K562 (cell line): ENCODE results near the gene BCL10. TPM values are rescaled to one million over a fixed set of nuclear protein-coding genes. Genes with fewer than 3 reads are reported as not detected.

ENCODE experiments used
- ARNT ChIP-seq, 2 experiments: fragments of 450-650 bp; IDR thresholded peaks; 2 replicates each; pipeline ENCODE4 v1.6.1; 2016; ENCODE audit warnings: mild to moderate bottlenecking in 1 of 2
- E2F3 ChIP-seq: fragments of 250-450 bp; sonication (Bioruptor Pico); IDR thresholded peaks from 2 replicates; pipeline ENCODE4 v1.4.0; 2020; ENCODE audit warnings: mild to moderate bottlenecking
- MAZ ChIP-seq, 2 experiments: fragments of 450-650 bp in 1 of 2; sonication (generic) in 1 of 2; formaldehyde crosslinking; IDR thresholded peaks in 1 of 2; conservative IDR thresholded peaks in 1 of 2; 2 replicates each; pipeline versions ENCODE4 v1.4.0 to v1.5.0; 2020; ENCODE audit warnings: mild to moderate bottlenecking in 1 of 2, missing genetic modification reagents in 1 of 2
- MECOM ChIP-seq: fragments of 250-450 bp; sonication (Bioruptor Pico); IDR thresholded peaks from 2 replicates; pipeline ENCODE4 v1.8.0; 2022; ENCODE audit warnings: inconsistent platforms
- NR2F6 ChIP-seq: fragments of 450-650 bp; formaldehyde crosslinking; IDR thresholded peaks from 2 replicates; pipeline ENCODE4 v1.4.0; 2020; ENCODE audit warnings: mild to moderate bottlenecking
- PML ChIP-seq: IDR thresholded peaks from 2 replicates; pipeline ENCODE4 v1.6.1; 2012; ENCODE audit warnings: low read length, inconsistent platforms
- TCF3 ChIP-seq: sonication (generic); formaldehyde crosslinking; IDR thresholded peaks from 2 replicates; pipeline ENCODE4 v1.4.0; 2020; ENCODE audit warnings: mild to moderate bottlenecking, missing genetic modification reagents
- TCF7 ChIP-seq: sonication (generic); IDR thresholded peaks from 2 replicates; pipeline ENCODE4 v1.6.1; 2016; ENCODE audit warnings: antibody characterized with exemption, borderline replicate concordance
- ZKSCAN1 ChIP-seq: fragments of 150-350 bp; IDR thresholded peaks from 2 replicates; pipeline ENCODE4 v1.6.1; 2016; ENCODE audit warnings: low read depth, low read length
- ZNF24 ChIP-seq: fragments of 450-650 bp; IDR thresholded peaks from 2 replicates; pipeline ENCODE4 v1.6.1; 2016
- ZNF57 ChIP-seq: fragments of 450-650 bp; formaldehyde crosslinking; IDR thresholded peaks from 2 replicates; pipeline ENCODE4 v1.4.0; 2020; ENCODE audit warnings: mild to moderate bottlenecking, moderate library complexity
- ZNF589 ChIP-seq: fragments of 200-800 bp; sonication (Bioruptor generic); IDR thresholded peaks from 2 replicates; pipeline ENCODE4 v1.6.1; 2016; ENCODE audit warnings: low read depth, missing genetic modification characterization, missing compliant biosample characterization
- polyA plus RNA-seq, 8 experiments: library from polyadenylated mRNA; depleted of rRNA in 4 of 8; stranded (reverse) in 5 of 8; unstranded in 3 of 8; fragments of >200 nt; fragmentation: Nextera tagmentation in 2 of 8; fragmentation: Illumina TruSeq in 1 of 8; extraction: Ambion mirVana in 2 of 8; extraction: Trizol in 1 of 8; gene quantifications; 2 replicates each; pipeline versions ENCODE4 v1.2.1 to v1.2.3, GENCODE V29; 2011 to 2014; ENCODE audit warnings: inconsistent platforms in 1 of 8, missing spikeins in 1 of 8
- total RNA-seq, 7 experiments: library from RNA; depleted of rRNA in 6 of 7; stranded (reverse); fragments of >200 nt in 6 of 7; fragmentation: Illumina TruSeq in 2 of 7; extraction: Trizol in 2 of 7; gene quantifications; 2 replicates each; pipeline versions ENCODE4 v1.2.1 to v1.2.3, GENCODE V29; 2011 to 2021; ENCODE audit warnings: low replicate concordance in 1 of 7
- TF ChIP-seq, protein P1 (sequence below): sonication (generic); formaldehyde crosslinking; IDR thresholded peaks from 2 replicates; pipeline ENCODE4 v1.8.0; 2022; ENCODE audit warnings: mild to moderate bottlenecking, missing genetic modification reagents
- TF ChIP-seq, protein P2 (sequence below): sonication (generic); formaldehyde crosslinking; IDR thresholded peaks from 2 replicates; pipeline ENCODE4 v1.8.1; 2023; ENCODE audit warnings: missing genetic modification reagents, mild to moderate bottlenecking, borderline replicate concordance
- TF ChIP-seq, protein P3 (sequence below): fragments of 450-650 bp; IDR thresholded peaks from 2 replicates; pipeline ENCODE4 v1.6.1; 2017; ENCODE audit warnings: antibody characterized with exemption, mild to moderate bottlenecking
- TF ChIP-seq, protein P4 (sequence below): IDR thresholded peaks from 2 replicates; pipeline ENCODE4 v1.6.1; 2011; ENCODE audit not compliant: insufficient read length; ENCODE audit errors: extremely low read depth

BCL10 gene
- total and polyA plus RNA-seq, 9 of the 15 experiments (the other 6 are each of a cell fraction or from before 2014, with no cell fraction given) = 8.0 to 19.4 (median 12.3) TPM

DNA sequence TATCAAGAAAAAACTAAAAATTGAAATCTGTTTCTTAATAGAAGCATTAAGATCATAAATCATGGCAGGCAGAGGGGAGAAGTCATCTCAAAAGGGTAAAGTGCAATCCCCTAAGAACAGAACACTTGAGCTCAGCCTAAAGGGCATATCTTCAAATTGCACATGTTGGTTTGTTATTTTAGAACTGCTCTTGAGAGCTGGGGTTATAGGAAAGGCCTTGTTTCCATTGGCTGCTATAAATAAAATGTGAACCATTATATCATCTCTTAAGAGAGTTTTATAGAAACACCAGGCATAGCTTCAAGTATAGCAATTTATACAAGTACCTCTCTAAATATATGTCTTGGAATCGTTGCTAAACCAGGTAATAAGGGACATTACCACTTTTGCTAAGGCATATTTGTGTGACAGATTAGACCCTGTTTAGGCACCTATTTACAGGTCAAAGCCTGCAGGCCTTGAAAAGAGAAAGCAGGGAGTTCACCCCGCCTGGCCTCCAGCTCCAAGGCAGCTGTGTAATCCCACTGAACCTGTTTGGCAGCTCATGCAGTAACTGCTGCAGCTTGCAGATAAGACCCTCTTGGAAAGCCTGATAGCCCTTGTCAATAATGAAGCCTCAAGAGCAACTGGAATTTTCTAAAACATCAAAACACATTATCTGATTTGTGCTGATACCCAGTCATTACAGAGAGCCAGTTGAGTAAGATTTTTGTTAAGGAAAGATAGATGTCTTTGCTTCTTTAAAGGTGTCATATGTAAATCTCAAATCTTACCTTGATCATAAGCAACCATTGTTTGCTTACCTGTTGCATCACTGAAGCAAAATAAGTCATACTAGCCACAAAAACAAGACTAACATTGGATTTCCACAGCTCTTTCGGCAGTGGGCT, 51.5 kb downstream of the BCL10 start (continued):
- TF ChIP-seq, protein P1, sequence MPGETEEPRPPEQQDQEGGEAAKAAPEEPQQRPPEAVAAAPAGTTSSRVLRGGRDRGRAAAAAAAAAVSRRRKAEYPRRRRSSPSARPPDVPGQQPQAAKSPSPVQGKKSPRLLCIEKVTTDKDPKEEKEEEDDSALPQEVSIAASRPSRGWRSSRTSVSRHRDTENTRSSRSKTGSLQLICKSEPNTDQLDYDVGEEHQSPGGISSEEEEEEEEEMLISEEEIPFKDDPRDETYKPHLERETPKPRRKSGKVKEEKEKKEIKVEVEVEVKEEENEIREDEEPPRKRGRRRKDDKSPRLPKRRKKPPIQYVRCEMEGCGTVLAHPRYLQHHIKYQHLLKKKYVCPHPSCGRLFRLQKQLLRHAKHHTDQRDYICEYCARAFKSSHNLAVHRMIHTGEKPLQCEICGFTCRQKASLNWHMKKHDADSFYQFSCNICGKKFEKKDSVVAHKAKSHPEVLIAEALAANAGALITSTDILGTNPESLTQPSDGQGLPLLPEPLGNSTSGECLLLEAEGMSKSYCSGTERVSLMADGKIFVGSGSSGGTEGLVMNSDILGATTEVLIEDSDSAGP (CRISPR knock-in tag) = no peak
- TF ChIP-seq, protein P2, sequence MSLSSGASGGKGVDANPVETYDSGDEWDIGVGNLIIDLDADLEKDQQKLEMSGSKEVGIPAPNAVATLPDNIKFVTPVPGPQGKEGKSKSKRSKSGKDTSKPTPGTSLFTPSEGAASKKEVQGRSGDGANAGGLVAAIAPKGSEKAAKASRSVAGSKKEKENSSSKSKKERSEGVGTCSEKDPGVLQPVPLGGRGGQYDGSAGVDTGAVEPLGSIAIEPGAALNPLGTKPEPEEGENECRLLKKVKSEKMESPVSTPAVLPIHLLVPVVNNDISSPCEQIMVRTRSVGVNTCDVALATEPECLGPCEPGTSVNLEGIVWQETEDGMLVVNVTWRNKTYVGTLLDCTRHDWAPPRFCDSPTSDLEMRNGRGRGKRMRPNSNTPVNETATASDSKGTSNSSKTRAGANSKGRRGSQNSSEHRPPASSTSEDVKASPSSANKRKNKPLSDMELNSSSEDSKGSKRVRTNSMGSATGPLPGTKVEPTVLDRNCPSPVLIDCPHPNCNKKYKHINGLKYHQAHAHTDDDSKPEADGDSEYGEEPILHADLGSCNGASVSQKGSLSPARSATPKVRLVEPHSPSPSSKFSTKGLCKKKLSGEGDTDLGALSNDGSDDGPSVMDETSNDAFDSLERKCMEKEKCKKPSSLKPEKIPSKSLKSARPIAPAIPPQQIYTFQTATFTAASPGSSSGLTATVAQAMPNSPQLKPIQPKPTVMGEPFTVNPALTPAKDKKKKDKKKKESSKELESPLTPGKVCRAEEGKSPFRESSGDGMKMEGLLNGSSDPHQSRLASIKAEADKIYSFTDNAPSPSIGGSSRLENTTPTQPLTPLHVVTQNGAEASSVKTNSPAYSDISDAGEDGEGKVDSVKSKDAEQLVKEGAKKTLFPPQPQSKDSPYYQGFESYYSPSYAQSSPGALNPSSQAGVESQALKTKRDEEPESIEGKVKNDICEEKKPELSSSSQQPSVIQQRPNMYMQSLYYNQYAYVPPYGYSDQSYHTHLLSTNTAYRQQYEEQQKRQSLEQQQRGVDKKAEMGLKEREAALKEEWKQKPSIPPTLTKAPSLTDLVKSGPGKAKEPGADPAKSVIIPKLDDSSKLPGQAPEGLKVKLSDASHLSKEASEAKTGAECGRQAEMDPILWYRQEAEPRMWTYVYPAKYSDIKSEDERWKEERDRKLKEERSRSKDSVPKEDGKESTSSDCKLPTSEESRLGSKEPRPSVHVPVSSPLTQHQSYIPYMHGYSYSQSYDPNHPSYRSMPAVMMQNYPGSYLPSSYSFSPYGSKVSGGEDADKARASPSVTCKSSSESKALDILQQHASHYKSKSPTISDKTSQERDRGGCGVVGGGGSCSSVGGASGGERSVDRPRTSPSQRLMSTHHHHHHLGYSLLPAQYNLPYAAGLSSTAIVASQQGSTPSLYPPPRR (CRISPR knock-in tag) = peak; percentile 63; the same call in 1 of the 2 replicates
- TF ChIP-seq TCF7 (peak; percentile 22; the same call in 1 of the 2 replicates), ZNF589 (CRISPR knock-in tag) (peak; percentile 75), ARNT (IDR thresholded peaks at IDR 0.05) (peak; percentile 85 to 94; a peak in 3 of 4 replicates), ZKSCAN1 (no peak), ZNF24 (peak; percentile 77; the same call in 1 of the 2 replicates), PML (peak; percentile 98), TCF3 (CRISPR knock-in tag) (peak; percentile 98), MECOM (CRISPR knock-in tag) (peak; percentile 40; the same call in 1 of the 2 replicates), MAZ (CRISPR knock-in tag; conservative IDR thresholded peaks at IDR 0.05 in 1 of 2, IDR thresholded peaks at IDR 0.05 in 1 of 2) (peak in 1 of 2 experiments; percentile 45; a peak in 1 of 4 replicates), E2F3 (no peak), ZNF57 (no peak), NR2F6 (CRISPR knock-in tag) (no peak)
- TF ChIP-seq, protein P3, sequence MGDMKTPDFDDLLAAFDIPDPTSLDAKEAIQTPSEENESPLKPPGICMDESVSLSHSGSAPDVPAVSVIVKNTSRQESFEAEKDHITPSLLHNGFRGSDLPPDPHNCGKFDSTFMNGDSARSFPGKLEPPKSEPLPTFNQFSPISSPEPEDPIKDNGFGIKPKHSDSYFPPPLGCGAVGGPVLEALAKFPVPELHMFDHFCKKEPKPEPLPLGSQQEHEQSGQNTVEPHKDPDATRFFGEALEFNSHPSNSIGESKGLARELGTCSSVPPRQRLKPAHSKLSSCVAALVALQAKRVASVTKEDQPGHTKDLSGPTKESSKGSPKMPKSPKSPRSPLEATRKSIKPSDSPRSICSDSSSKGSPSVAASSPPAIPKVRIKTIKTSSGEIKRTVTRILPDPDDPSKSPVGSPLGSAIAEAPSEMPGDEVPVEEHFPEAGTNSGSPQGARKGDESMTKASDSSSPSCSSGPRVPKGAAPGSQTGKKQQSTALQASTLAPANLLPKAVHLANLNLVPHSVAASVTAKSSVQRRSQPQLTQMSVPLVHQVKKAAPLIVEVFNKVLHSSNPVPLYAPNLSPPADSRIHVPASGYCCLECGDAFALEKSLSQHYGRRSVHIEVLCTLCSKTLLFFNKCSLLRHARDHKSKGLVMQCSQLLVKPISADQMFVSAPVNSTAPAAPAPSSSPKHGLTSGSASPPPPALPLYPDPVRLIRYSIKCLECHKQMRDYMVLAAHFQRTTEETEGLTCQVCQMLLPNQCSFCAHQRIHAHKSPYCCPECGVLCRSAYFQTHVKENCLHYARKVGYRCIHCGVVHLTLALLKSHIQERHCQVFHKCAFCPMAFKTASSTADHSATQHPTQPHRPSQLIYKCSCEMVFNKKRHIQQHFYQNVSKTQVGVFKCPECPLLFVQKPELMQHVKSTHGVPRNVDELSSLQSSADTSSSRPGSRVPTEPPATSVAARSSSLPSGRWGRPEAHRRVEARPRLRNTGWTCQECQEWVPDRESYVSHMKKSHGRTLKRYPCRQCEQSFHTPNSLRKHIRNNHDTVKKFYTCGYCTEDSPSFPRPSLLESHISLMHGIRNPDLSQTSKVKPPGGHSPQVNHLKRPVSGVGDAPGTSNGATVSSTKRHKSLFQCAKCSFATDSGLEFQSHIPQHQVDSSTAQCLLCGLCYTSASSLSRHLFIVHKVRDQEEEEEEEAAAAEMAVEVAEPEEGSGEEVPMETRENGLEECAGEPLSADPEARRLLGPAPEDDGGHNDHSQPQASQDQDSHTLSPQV = peak; percentile 41; the same call in 1 of the 2 replicates
- TF ChIP-seq, protein P4, sequence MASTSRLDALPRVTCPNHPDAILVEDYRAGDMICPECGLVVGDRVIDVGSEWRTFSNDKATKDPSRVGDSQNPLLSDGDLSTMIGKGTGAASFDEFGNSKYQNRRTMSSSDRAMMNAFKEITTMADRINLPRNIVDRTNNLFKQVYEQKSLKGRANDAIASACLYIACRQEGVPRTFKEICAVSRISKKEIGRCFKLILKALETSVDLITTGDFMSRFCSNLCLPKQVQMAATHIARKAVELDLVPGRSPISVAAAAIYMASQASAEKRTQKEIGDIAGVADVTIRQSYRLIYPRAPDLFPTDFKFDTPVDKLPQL = no peak
